Mesodermal cell (in vitro differentiated cells): ENCODE measurements around the gene IPO11.
"Not testable (repeated sequence)": the region's sequence is repeated elsewhere in the genome, so short reads cannot be mapped to it uniquely, and the experiment has no call there.

Experiments
- H3K27ac ChIP-seq: 2 replicates; pipeline ENCODE4 v1.7.0; 2013; ENCODE audit warnings: mild to moderate bottlenecking, low read depth, low read length, moderate library complexity; ENCODE audit not compliant: severe bottlenecking
- H3K36me3 ChIP-seq: 2 replicates; pipeline ENCODE4 v1.7.1; 2013; ENCODE audit warnings: mild to moderate bottlenecking, low read length, moderate library complexity; ENCODE audit not compliant: control insufficient read depth, insufficient read depth
- H3K4me1 ChIP-seq: one replicate; pipeline ENCODE4 v1.7.1; 2013; ENCODE audit warnings: mild to moderate bottlenecking, low read length; ENCODE audit not compliant: insufficient read depth, control insufficient read depth, poor library complexity, severe bottlenecking
- H3K4me3 ChIP-seq: 2 replicates; pipeline ENCODE4 v1.7.0; 2013; ENCODE audit warnings: low read length, control low read depth, mild to moderate bottlenecking; ENCODE audit not compliant: insufficient read depth, poor library complexity, severe bottlenecking; ENCODE audit errors: extremely low read depth
- H3K9me3 ChIP-seq: 2 replicates; pipeline ENCODE4 v1.7.1; 2013; ENCODE audit warnings: mild to moderate bottlenecking, low read length, moderate library complexity; ENCODE audit not compliant: control insufficient read depth
- WGBS, 2 experiments: methylation state at CpG; one replicate each; pipeline ENCODE4 v1.1.5; 2013; ENCODE audit warnings: missing lambda C conversion rate in 2 of 2; ENCODE audit not compliant: insufficient coverage in 2 of 2; 5-methylcytosine and 5-hydroxymethylcytosine counted together

Gene IPO11

GRCh38 chr5:62617943-62618342, 205.4 kb downstream of the IPO11 start:
- H3K36me3 ChIP-seq = peaks cover 19% of the 10 kb centered on the region
- H3K4me3 ChIP-seq = no peak overlapping the region
- no peaks in the 10 kb centered on the region for H3K4me1 ChIP-seq
- H3K9me3 ChIP-seq = no peaks in the 10 kb centered on the region
- H3K27ac ChIP-seq = no peak overlapping the region

GRCh38 chr5:62620761-62621160, 208.2 kb downstream of the IPO11 start:
- no peak overlapping the region for H3K4me3 ChIP-seq
- no peaks in the 10 kb centered on the region for H3K4me1 ChIP-seq
- no peaks in the 10 kb centered on the region for H3K9me3 ChIP-seq
- H3K36me3 ChIP-seq = no peaks in the 10 kb centered on the region
- WGBS, 2 experiments = 80 to 96% methylated on average over 3 to 5 of the region's 5 CpGs
- H3K27ac ChIP-seq = no peak overlapping the region

GRCh38 chr5:62621280-62621679, 208.7 kb downstream of the IPO11 start:
- Histone ChIP-seq H3K4me3 (no peak overlapping the region), H3K4me1 (no peaks in the 10 kb centered on the region), H3K27ac (no peak overlapping the region), H3K36me3 (no peaks in the 10 kb centered on the region), H3K9me3 (no peaks in the 10 kb centered on the region)
- 26 to 63% methylated on average over 1 to 2 of the region's 6 CpGs for WGBS, 2 experiments

GRCh38 chr5:62623271-62623670, 210.7 kb downstream of the IPO11 start:
- H3K4me1 ChIP-seq = no peaks in the 10 kb centered on the region
- no peak overlapping the region for H3K4me3 ChIP-seq
- no peaks in the 10 kb centered on the region for H3K9me3 ChIP-seq
- H3K36me3 ChIP-seq = peaks cover 5% of the 10 kb centered on the region
- WGBS, 2 experiments = no CpG with 5 or more reads among the region's 1 CpG
- no peak overlapping the region for H3K27ac ChIP-seq

GRCh38 chr5:62624436-62624835, 211.9 kb downstream of the IPO11 start:
- not testable (repeated sequence) for H3K9me3 ChIP-seq, H3K4me3 ChIP-seq, H3K27ac ChIP-seq, H3K4me1 ChIP-seq
- peaks cover 11% of the 10 kb centered on the region for H3K36me3 ChIP-seq
- 60 to 100% methylated on average over 1 of the region's 7 CpGs for WGBS, 2 experiments

GRCh38 chr5:62626534-62626933, 214.0 kb downstream of the IPO11 start:
- Histone ChIP-seq H3K9me3 (no peaks in the 10 kb centered on the region), H3K36me3 (peaks cover 22% of the 10 kb centered on the region), H3K4me3 (no peak overlapping the region), H3K27ac (no peak overlapping the region), H3K4me1 (no peaks in the 10 kb centered on the region)
- 20% methylated on average over 1 of the region's 2 CpGs; no CpG with 5 or more reads in 1 of the 2 experiments for WGBS, 2 experiments

GRCh38 chr5:62627121-62627520, 214.6 kb downstream of the IPO11 start:
- WGBS, 2 experiments = 48 to 70% methylated on average over 2 of the region's 3 CpGs
- Histone ChIP-seq H3K4me3 (no peak overlapping the region), H3K9me3 (no peaks in the 10 kb centered on the region), H3K27ac (no peak overlapping the region), H3K36me3 (peaks cover 22% of the 10 kb centered on the region), H3K4me1 (no peaks in the 10 kb centered on the region)

- no peaks in the 10 kb centered on the region for H3K4me1 ChIP-seq
- no peak overlapping the region for H3K27ac ChIP-seq
- no peaks in the 10 kb centered on the region for H3K9me3 ChIP-seq
- H3K36me3 ChIP-seq = peaks cover 22% of the 10 kb centered on the region
- WGBS, 2 experiments = 95 to 100% methylated on average over 1 to 5 of the region's 5 CpGs
- H3K4me3 ChIP-seq = no peak overlapping the region
Observed at GRCh38 chr5:62627901-62628300, 215.3 kb downstream of the IPO11 start.

GRCh38 chr5:62631909-62632580, 219.5 kb downstream of the IPO11 start:
- no peaks in the 10 kb centered on the region for H3K9me3 ChIP-seq
- H3K36me3 ChIP-seq = peaks cover 25% of the 10 kb centered on the region
- H3K4me1 ChIP-seq = no peaks in the 10 kb centered on the region
- no peak overlapping the region for H3K27ac ChIP-seq
- whole genome bisulfite sequencing, 2 experiments = 81 to 90% methylated on average over 1 to 3 of the region's 3 CpGs
- no peak overlapping the region for H3K4me3 ChIP-seq

GRCh38 chr5:62633243-62633642, 220.7 kb downstream of the IPO11 start:
- Histone ChIP-seq H3K9me3 (no peaks in the 10 kb centered on the region), H3K36me3 (peaks cover 20% of the 10 kb centered on the region), H3K4me3 (no peak overlapping the region), H3K27ac (no peak overlapping the region), H3K4me1 (no peaks in the 10 kb centered on the region)

GRCh38 chr5:62640446-62640845, 227.9 kb downstream of the IPO11 start:
- no peaks in the 10 kb centered on the region for H3K9me3 ChIP-seq
- no peak overlapping the region for H3K27ac ChIP-seq
- H3K4me1 ChIP-seq = no peaks in the 10 kb centered on the region
- H3K36me3 ChIP-seq = no peaks in the 10 kb centered on the region
- WGBS, 2 experiments = 73 to 90% methylated on average over 2 of the region's 4 CpGs
- no peak overlapping the region for H3K4me3 ChIP-seq
